UCSD-AML1 (cell line): Measurements from ENCODE around the gene LRP5.

Experiments
- DNase-seq: peaks from one replicate; lab custom pipeline; 2025; ENCODE audit not compliant: unreplicated experiment; lab: John Stamatoyannopoulos, UW

The LRP5 gene

GRCh38 chr11:68345776-68346461 lies 33.5 kb downstream of the LRP5 start:
- DNase-seq: no peak

DNA sequence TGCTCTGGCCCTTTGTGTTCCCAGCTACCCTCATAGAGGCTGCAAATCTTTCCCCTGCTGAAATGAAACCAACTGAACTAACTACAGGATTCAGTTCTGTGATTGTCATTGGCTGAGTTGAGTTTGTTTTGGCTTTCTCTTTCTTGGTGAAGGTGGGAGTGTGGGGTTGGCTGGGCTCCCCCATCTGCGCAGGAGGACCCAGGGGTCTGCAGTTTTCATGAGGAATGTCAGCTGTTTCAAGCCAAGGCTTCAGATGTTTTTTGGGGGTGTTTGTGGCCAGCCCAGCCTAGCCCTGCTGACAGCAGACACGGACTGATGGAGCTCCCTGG lies 34.0 kb downstream of the LRP5 start:
- DNase-seq: no peak

DNA sequence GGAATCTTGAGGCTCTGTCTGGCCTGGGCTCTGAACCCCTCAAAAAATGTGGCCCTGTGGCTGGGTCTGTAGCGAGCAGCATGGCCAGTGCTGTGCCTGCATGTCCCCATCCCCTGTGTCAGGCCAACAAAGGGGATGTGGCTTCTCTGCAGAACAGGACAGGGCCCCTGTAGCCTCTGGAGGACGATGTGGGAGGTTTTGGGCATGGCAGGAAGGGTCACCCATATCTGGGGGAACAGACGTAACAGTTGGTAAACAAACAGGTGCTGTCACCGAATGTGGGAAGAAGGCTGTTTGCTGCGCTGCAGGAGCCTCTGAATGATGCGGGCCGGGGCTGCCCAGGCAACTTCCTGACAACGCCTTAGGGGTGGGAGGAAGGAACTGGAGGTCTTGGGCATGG lies 35.0 kb downstream of the LRP5 start:
- DNase-seq: no peak

- no peak for DNase-seq
These were observed 35.5 kb downstream of the LRP5 start for GRCh38 chr11:68347841-68348240.

DNA sequence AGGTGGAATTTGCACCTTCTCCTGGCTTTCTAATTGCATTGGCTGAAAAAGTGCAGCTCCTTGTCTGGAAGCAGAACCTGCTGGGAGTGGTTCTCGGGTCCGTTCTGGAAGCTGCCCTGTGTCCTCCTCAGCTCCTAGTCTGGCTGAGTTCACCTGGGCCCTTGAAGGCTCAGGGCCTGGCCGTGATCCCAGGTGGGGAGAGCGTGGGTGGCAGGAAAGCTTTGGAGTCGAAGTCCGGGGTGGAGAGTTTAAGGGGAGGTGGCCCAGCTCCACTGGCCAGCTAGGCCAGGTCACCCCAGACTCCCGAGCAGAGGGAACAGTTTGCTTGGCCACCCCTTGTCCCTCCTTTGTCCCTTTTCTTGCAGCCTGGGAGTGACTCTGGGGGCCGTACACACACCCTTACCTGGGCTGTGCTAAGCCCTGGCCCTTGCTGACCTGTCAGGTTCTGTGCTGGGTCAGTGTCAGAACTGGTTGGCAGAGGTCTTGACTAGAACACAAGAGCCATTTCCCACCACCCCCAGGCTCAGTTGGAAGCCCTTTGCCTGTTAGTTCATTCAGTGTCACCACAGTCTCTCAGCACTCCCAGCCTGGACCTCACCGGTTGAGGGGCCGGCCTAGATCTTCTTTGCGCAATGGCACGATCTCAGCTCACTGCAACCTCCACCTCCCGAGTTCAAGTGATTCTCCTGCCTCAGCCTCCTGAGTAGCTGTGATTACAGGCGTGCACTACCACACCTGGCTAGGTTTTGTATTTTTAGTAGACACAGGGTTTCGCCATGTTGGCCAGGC lies 37.3 kb downstream of the LRP5 start:
- DNase-seq: no peak

DNA sequence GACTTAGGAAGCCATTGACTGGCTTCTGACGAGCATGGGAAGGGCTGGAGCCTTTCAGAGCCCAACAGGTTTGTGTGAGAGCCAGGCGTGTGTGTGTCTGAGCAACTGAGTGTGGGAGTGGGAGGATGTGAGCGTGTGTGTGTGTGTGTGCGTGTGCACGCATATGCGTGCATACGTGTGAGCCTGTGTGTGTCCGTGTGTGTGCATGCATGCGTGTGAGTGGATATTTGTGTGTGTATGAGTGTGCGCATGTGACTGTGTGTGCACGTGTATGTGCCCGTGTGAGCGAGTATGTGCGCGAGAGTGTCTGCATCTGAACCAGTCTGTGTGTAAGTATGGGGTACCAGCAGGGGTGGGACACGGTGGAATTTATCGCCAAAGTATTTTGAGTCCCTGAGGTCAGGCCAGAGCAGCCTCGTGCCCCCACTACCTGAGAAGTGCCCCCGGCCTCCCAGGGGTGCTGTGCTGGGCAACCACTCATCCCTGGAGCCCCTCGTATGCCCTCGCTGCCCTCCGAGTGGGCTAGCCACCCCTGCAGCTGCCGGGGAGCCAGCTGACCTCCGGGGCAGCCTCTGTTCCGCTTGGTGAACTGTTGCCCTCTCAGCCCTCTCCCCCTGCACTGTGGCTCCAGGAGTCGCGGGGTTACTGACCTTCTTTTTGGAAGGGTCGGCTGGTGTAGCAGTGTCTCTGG lies 38.5 kb downstream of the LRP5 start:
- DNase-seq: no peak

DNA sequence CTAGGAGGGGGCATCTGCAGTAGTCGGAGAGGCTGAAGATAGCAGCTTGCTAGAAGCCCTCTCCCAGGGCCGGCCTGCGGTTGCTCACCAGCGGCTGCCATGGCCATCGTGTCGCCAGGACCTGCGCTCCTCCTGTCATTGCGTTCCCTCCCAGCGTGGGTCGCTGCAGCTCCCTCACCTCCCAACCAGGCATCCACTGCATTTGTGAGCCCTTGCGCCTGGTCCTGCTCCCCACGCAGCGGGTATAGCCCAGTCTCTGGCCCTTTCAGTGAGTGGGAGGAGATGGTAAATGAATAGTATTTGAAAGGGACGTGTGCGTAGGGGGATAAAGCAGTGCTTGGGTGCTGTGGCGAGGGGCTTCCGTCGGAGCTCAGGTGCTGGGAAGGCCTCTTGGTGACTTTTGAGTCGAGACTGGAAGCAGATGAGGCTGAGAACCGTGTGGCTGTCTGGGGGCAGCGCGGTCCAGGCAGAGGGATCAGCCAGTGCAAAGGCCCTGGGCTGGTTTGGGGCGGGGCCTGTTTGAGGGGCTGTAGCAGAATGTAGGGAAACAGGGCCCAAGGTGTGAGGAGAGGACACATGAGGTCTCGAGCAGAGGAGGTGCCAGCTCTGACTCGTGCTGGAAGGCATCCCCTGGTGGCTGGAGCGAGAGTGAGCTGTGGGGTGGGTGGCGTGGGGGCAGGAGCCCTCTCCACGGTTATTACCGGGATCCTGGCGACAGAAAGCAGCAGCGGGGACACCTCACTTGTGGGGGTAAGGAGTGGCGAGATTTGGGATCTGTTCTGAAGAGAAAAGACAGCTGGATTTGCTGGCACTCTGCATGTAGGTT lies 39.3 kb downstream of the LRP5 start:
- no peak for DNase-seq

- no peak for DNase-seq
These were observed 40.2 kb downstream of the LRP5 start for GRCh38 chr11:68352591-68352990.

- no peak for DNase-seq
These were observed 40.7 kb downstream of the LRP5 start for GRCh38 chr11:68353118-68353517.

DNA sequence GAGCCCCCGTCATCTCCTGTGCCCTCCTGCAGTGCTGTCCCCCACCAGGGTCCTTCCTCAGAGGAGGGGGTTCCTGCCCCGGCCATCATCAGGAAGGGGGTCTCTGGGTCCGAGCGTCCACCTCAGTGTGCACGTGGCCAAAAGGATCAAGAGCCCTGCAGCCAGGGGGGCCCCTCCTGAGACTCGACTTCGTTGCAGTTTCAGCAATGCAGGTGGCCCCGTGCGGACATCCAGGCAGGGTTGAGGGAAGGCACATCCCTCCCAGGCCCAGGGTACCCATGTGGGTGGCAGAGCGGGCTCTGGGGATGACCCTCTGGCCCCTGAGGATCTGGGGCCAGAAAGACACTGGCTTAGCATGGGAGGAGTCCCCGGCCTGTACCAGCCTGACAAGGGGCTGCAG lies 41.3 kb downstream of the LRP5 start:
- no peak for DNase-seq

DNA sequence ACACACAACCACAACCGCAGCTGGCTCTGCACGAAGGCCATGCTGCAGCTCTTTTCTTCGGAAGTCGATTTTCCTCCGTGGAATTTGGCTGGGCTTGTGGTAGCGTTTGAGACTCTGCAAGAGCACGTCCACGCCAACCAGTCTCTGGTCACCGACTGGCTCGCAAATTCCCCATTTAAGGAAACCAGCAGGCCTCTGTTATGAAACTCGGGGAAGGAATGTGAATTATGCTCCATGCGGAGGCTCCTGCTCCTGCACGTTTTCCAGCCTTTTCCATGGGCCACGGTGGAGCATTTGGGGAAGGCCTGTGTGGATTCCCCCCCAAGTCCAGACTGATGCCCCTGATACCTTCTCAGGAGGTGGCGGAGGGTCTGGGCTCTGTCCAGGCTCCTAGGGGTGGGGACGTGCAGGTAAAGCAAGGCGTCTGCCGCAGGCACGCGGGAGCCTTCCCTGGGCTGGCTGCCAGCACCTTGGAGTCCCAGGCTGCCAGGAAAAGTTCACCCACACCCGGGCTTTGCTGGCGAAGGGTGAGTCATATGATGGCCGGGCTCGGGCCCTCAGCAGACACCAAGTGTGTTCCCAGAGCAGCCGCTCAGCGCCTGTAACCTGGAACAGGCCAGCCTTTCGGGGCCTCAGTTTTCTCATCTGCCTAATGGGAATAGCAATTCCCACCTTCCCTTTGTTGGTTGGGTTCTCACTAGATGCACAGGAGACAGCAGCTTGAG lies 41.9 kb downstream of the LRP5 start:
- no peak for DNase-seq

GRCh38 chr11:68355471-68355870 lies 43.1 kb downstream of the LRP5 start:
- no peak for DNase-seq

- no peak for DNase-seq
These were observed 45.2 kb downstream of the LRP5 start for GRCh38 chr11:68357568-68357967.

GRCh38 chr11:68358416-68358815 lies 46.0 kb downstream of the LRP5 start:
- no peak for DNase-seq

- DNase-seq: no peak
These were observed 49.3 kb downstream of the LRP5 start for GRCh38 chr11:68361702-68362101.

- DNase-seq: no peak
These were observed 50.5 kb downstream of the LRP5 start for GRCh38 chr11:68362801-68363379.

DNA sequence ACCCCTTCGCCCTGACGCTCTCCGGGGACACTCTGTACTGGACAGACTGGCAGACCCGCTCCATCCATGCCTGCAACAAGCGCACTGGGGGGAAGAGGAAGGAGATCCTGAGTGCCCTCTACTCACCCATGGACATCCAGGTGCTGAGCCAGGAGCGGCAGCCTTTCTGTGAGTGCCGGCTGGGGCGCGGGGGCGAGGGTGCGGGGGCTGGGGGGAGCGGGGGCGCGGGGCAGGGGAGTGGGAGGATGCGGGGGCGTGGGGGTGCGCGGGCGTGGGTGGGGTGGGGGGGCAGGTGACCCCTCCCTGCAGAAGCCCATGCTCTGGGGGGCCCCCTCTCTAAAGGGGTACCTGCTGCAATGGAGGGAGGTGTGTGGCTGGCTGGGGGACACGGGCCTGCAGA lies 51.4 kb downstream of the LRP5 start:
- DNase-seq: no peak

DNA sequence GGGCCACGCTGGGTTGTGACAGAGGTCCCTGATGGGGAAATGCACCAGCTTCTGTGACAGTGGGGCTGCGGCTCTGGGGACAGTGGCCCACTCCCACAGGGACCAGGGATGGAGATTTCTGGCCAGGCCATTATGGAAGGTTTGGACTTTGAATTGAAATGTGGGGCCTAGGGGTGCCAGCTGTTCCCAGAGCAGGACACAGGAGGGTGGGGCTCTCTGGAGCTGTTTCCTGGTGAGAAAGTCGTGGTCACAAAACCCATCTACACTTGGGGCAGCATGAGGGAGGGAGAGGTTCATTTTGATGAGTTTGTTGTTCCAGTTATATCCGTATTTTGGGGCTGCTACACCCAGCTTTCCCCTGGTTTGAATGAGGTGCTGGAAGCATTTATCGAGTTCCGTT lies 52.2 kb downstream of the LRP5 start:
- no peak for DNase-seq

- no peak for DNase-seq
These were observed 53.6 kb downstream of the LRP5 start for GRCh38 chr11:68365943-68366435.

DNA sequence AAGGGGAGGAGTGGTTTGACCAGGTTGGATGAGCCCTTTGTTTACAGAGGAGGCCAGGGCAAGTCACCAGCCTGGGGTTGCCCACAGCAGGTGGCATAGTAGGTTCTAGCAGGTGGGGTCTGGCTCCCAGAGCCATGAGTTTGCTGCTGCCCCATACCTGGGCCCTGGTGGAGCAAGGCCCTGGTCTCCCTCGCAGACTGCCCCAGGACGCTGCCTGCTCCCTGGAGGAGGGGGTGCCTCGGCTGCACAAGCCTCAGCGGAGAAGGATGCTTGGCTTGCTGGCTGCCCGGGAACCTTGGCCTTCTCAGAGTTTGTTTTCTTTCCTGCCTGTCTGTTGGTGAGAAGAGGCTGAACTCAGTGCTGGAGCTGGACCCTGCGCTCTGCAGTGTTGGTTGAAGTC lies 54.9 kb downstream of the LRP5 start:
- no peak for DNase-seq
